ENCODE results near the gene RAI1.
"Not testable (repeated sequence)": the region's sequence is repeated elsewhere in the genome, so short reads cannot be mapped to it uniquely, and the experiment has no call there.

Gene RAI1

GRCh38 chr17:17681187-17681743 is at the start of gene RAI1:
Gene RAI1, plus strand, starts transcription at chr17:17681458. Its CDS starts 111,491 bp downstream, at chr17:17792949.
- DNase-seq, result peak; percentile 54 to 73

GRCh38 chr17:17632690-17633089 is 48.6 kb upstream of the RAI1 start:
- not testable (repeated sequence) for DNase-seq

- no peak for DNase-seq
Observed at GRCh38 chr17:17633310-17633709, 47.9 kb upstream of the RAI1 start.

GRCh38 chr17:17635126-17635525 is 46.1 kb upstream of the RAI1 start:
- no peak for DNase-seq

GRCh38 chr17:17635537-17636271 is 45.6 kb upstream of the RAI1 start:
- DNase-seq, result not testable (repeated sequence)

GRCh38 chr17:17636272-17636885 is 44.9 kb upstream of the RAI1 start:
- no peak for DNase-seq

GRCh38 chr17:17638467-17638866 is 42.8 kb upstream of the RAI1 start:
- DNase-seq, result no peak

- DNase-seq, result not testable (repeated sequence)
Observed at GRCh38 chr17:17639661-17640270, 41.5 kb upstream of the RAI1 start.

GRCh38 chr17:17641621-17642409 is 39.4 kb upstream of the RAI1 start:
- DNase-seq, result peak; percentile 34 to 66

GRCh38 chr17:17645148-17645547 is 36.1 kb upstream of the RAI1 start:
- not testable (repeated sequence) for DNase-seq

GRCh38 chr17:17645961-17646360 is 35.3 kb upstream of the RAI1 start:
- no peak for DNase-seq

- no peak for DNase-seq
Observed at GRCh38 chr17:17647524-17648178, 33.6 kb upstream of the RAI1 start.

GRCh38 chr17:17648762-17649161 is 32.5 kb upstream of the RAI1 start:
- no peak for DNase-seq

GRCh38 chr17:17650959-17651358 is 30.3 kb upstream of the RAI1 start:
- no peak for DNase-seq

- DNase-seq, result no peak
Observed at GRCh38 chr17:17653343-17653742, 27.9 kb upstream of the RAI1 start.

GRCh38 chr17:17659340-17659739 is 21.9 kb upstream of the RAI1 start:
- DNase-seq, result no peak

GRCh38 chr17:17661134-17661533 is 20.1 kb upstream of the RAI1 start:
- DNase-seq, result no peak

GRCh38 chr17:17661834-17662385 is 19.3 kb upstream of the RAI1 start:
- DNase-seq, result no peak

GRCh38 chr17:17663160-17664063 is 17.8 kb upstream of the RAI1 start:
- DNase-seq, result peak in 1 of 2 donors; percentile 63

GRCh38 chr17:17664064-17664452 is 17.2 kb upstream of the RAI1 start:
- no peak for DNase-seq

GRCh38 chr17:17665255-17665654 is 16.0 kb upstream of the RAI1 start:
- DNase-seq, result no peak
